ENCODE results near the gene LDLRAD1.
"Not testable (repeated sequence)": the region's sequence is repeated elsewhere in the genome, so short reads cannot be mapped to it uniquely, and the experiment has no call there.

LDLRAD1 gene

GRCh38 chr1:54013393-54014008, 4.5 kb downstream of the LDLRAD1 start:
- Histone ChIP-seq H3K4me3 (ENCODE audit: low read length) (no peak overlapping the region), H3K4me2 (ENCODE audit: low read length) (no peak overlapping the region), H3K27me3 (ENCODE audit: control insufficient read depth, insufficient read depth, low read length) (peaks cover 71% of the 10 kb centered on the region), H3K9me3 (replicated peaks; ENCODE audit: low read length) (no peaks in the 10 kb centered on the region), H3K9ac (ENCODE audit: low read depth, low read length) (no peak overlapping the region), H3K4me1 (ENCODE audit: control insufficient read depth, insufficient read depth, low read length) (peaks cover 4% of the 10 kb centered on the region), H3K36me3 (ENCODE audit: insufficient read depth, low read length) (no peaks in the 10 kb centered on the region)

GRCh38 chr1:54012863-54013262, 5.1 kb downstream of the LDLRAD1 start:
- no peak overlapping the region for H3K9ac ChIP-seq (ENCODE audit: low read depth, low read length)
- H3K27me3 ChIP-seq (ENCODE audit: control insufficient read depth, insufficient read depth, low read length), result peaks cover 71% of the 10 kb centered on the region
- no peaks in the 10 kb centered on the region for H3K9me3 ChIP-seq (replicated peaks; ENCODE audit: low read length)
- H3K4me3 ChIP-seq (ENCODE audit: low read length), result no peak overlapping the region
- H3K4me2 ChIP-seq (ENCODE audit: low read length), result no peak overlapping the region
- peaks cover 4% of the 10 kb centered on the region for H3K4me1 ChIP-seq (ENCODE audit: control insufficient read depth, insufficient read depth, low read length)
- H3K36me3 ChIP-seq (ENCODE audit: insufficient read depth, low read length), result no peaks in the 10 kb centered on the region

- Histone ChIP-seq H3K9me3 (replicated peaks; ENCODE audit: low read length) (no peaks in the 10 kb centered on the region), H3K9ac (ENCODE audit: low read depth, low read length) (no peak overlapping the region), H3K36me3 (ENCODE audit: insufficient read depth, low read length) (no peaks in the 10 kb centered on the region), H3K4me2 (ENCODE audit: low read length) (no peak overlapping the region), H3K27me3 (ENCODE audit: control insufficient read depth, insufficient read depth, low read length) (peaks cover 74% of the 10 kb centered on the region), H3K4me1 (ENCODE audit: control insufficient read depth, insufficient read depth, low read length) (peaks cover 4% of the 10 kb centered on the region), H3K4me3 (ENCODE audit: low read length) (no peak overlapping the region)
Observed at GRCh38 chr1:54012008-54012325, 6.0 kb downstream of the LDLRAD1 start.

- H3K4me3 ChIP-seq (ENCODE audit: low read length), result no peak overlapping the region
- H3K9ac ChIP-seq (ENCODE audit: low read depth, low read length), result no peak overlapping the region
- no peaks in the 10 kb centered on the region for H3K36me3 ChIP-seq (ENCODE audit: insufficient read depth, low read length)
- H3K4me1 ChIP-seq (ENCODE audit: control insufficient read depth, insufficient read depth, low read length), result peaks cover 1% of the 10 kb centered on the region
- H3K27me3 ChIP-seq (ENCODE audit: control insufficient read depth, insufficient read depth, low read length), result peaks cover 73% of the 10 kb centered on the region
- H3K4me2 ChIP-seq (ENCODE audit: low read length), result no peak overlapping the region
- H3K9me3 ChIP-seq (replicated peaks; ENCODE audit: low read length), result no peaks in the 10 kb centered on the region
Observed at GRCh38 chr1:54011316-54012007, 6.5 kb downstream of the LDLRAD1 start.

- Histone ChIP-seq H3K36me3 (ENCODE audit: insufficient read depth, low read length) (no peaks in the 10 kb centered on the region), H3K4me3 (ENCODE audit: low read length) (no peak overlapping the region), H3K4me1 (ENCODE audit: control insufficient read depth, insufficient read depth, low read length) (no peaks in the 10 kb centered on the region), H3K9me3 (replicated peaks; ENCODE audit: low read length) (no peaks in the 10 kb centered on the region), H3K9ac (ENCODE audit: low read depth, low read length) (no peak overlapping the region), H3K27me3 (ENCODE audit: control insufficient read depth, insufficient read depth, low read length) (peaks cover 77% of the 10 kb centered on the region), H3K4me2 (ENCODE audit: low read length) (no peak overlapping the region)
Observed at GRCh38 chr1:54010415-54011117, 7.4 kb downstream of the LDLRAD1 start.

GRCh38 chr1:54009406-54009805, 8.6 kb downstream of the LDLRAD1 start:
- H3K4me3 ChIP-seq (ENCODE audit: low read length), result no peak overlapping the region
- no peak overlapping the region for H3K4me2 ChIP-seq (ENCODE audit: low read length)
- no peaks in the 10 kb centered on the region for H3K4me1 ChIP-seq (ENCODE audit: control insufficient read depth, insufficient read depth, low read length)
- H3K36me3 ChIP-seq (ENCODE audit: insufficient read depth, low read length), result no peaks in the 10 kb centered on the region
- H3K9ac ChIP-seq (ENCODE audit: low read depth, low read length), result no peak overlapping the region
- H3K9me3 ChIP-seq (replicated peaks; ENCODE audit: low read length), result no peaks in the 10 kb centered on the region
- peaks cover 73% of the 10 kb centered on the region for H3K27me3 ChIP-seq (ENCODE audit: control insufficient read depth, insufficient read depth, low read length)

GRCh38 chr1:54008876-54009275, 9.1 kb downstream of the LDLRAD1 start:
- Histone ChIP-seq H3K9ac (ENCODE audit: low read depth, low read length) (no peak overlapping the region), H3K36me3 (ENCODE audit: insufficient read depth, low read length) (no peaks in the 10 kb centered on the region), H3K4me2 (ENCODE audit: low read length) (no peak overlapping the region), H3K27me3 (ENCODE audit: control insufficient read depth, insufficient read depth, low read length) (peaks cover 71% of the 10 kb centered on the region), H3K4me3 (ENCODE audit: low read length) (no peak overlapping the region), H3K9me3 (replicated peaks; ENCODE audit: low read length) (no peaks in the 10 kb centered on the region), H3K4me1 (ENCODE audit: control insufficient read depth, insufficient read depth, low read length) (no peaks in the 10 kb centered on the region)

GRCh38 chr1:54007613-54008012, 10.4 kb downstream of the LDLRAD1 start:
- Histone ChIP-seq H3K4me2 (ENCODE audit: low read length) (no peak overlapping the region), H3K27me3 (ENCODE audit: control insufficient read depth, insufficient read depth, low read length) (peaks cover 61% of the 10 kb centered on the region), H3K4me3 (ENCODE audit: low read length) (no peak overlapping the region), H3K9ac (ENCODE audit: low read depth, low read length) (no peak overlapping the region), H3K9me3 (replicated peaks; ENCODE audit: low read length) (no peaks in the 10 kb centered on the region), H3K4me1 (ENCODE audit: control insufficient read depth, insufficient read depth, low read length) (no peaks in the 10 kb centered on the region), H3K36me3 (ENCODE audit: insufficient read depth, low read length) (no peaks in the 10 kb centered on the region)

- H3K4me2 ChIP-seq (ENCODE audit: low read length), result no peak overlapping the region
- H3K9ac ChIP-seq (ENCODE audit: low read depth, low read length), result no peak overlapping the region
- no peaks in the 10 kb centered on the region for H3K9me3 ChIP-seq (replicated peaks; ENCODE audit: low read length)
- no peak overlapping the region for H3K4me3 ChIP-seq (ENCODE audit: low read length)
- peaks cover 61% of the 10 kb centered on the region for H3K27me3 ChIP-seq (ENCODE audit: control insufficient read depth, insufficient read depth, low read length)
- H3K4me1 ChIP-seq (ENCODE audit: control insufficient read depth, insufficient read depth, low read length), result no peaks in the 10 kb centered on the region
- H3K36me3 ChIP-seq (ENCODE audit: insufficient read depth, low read length), result no peaks in the 10 kb centered on the region
Observed at GRCh38 chr1:54006508-54006907, 11.5 kb downstream of the LDLRAD1 start.

GRCh38 chr1:54004481-54005049, 13.4 kb downstream of the LDLRAD1 start:
- Histone ChIP-seq H3K4me2 (ENCODE audit: low read length) (no peak overlapping the region), H3K27me3 (ENCODE audit: control insufficient read depth, insufficient read depth, low read length) (peaks cover 46% of the 10 kb centered on the region), H3K36me3 (ENCODE audit: insufficient read depth, low read length) (no peaks in the 10 kb centered on the region), H3K9me3 (replicated peaks; ENCODE audit: low read length) (no peaks in the 10 kb centered on the region), H3K4me1 (ENCODE audit: control insufficient read depth, insufficient read depth, low read length) (no peaks in the 10 kb centered on the region), H3K9ac (ENCODE audit: low read depth, low read length) (no peak overlapping the region), H3K4me3 (ENCODE audit: low read length) (no peak overlapping the region)

- H3K4me1 ChIP-seq (ENCODE audit: control insufficient read depth, insufficient read depth, low read length); H3K9me3 ChIP-seq (replicated peaks; ENCODE audit: low read length); H3K4me2 ChIP-seq (ENCODE audit: low read length); H3K4me3 ChIP-seq (ENCODE audit: low read length); H3K36me3 ChIP-seq (ENCODE audit: insufficient read depth, low read length); H3K9ac ChIP-seq (ENCODE audit: low read depth, low read length): not testable (repeated sequence)
- peaks cover 39% of the 10 kb centered on the region for H3K27me3 ChIP-seq (ENCODE audit: control insufficient read depth, insufficient read depth, low read length)
Observed at GRCh38 chr1:54003750-54004480, 14.1 kb downstream of the LDLRAD1 start.
